Vagina (tissue), 2 donors: Measurements from ENCODE around the gene NELFA.

Experiments
- POLR2A ChIP-seq, 2 donors: fragments of 450-650 bp; IDR thresholded peaks; one replicate each; pipeline ENCODE4 v1.6.1; 2017; ENCODE audit warnings: antibody characterized with exemption in 2 of 2, mild to moderate bottlenecking in 2 of 2, moderate library complexity in 2 of 2
- TF ChIP-seq, protein P1 (sequence below), 3 experiments: fragments of 450-650 bp in 2 of 3; fragments of 200-600 bp in 1 of 3; sonication (generic) in 1 of 3; IDR thresholded peaks; one replicate each; pipeline ENCODE4 v1.5.1; 2017 to 2019; ENCODE audit warnings: antibody characterized with exemption in 3 of 3, mild to moderate bottlenecking in 2 of 3, moderate library complexity in 2 of 3

DNA sequence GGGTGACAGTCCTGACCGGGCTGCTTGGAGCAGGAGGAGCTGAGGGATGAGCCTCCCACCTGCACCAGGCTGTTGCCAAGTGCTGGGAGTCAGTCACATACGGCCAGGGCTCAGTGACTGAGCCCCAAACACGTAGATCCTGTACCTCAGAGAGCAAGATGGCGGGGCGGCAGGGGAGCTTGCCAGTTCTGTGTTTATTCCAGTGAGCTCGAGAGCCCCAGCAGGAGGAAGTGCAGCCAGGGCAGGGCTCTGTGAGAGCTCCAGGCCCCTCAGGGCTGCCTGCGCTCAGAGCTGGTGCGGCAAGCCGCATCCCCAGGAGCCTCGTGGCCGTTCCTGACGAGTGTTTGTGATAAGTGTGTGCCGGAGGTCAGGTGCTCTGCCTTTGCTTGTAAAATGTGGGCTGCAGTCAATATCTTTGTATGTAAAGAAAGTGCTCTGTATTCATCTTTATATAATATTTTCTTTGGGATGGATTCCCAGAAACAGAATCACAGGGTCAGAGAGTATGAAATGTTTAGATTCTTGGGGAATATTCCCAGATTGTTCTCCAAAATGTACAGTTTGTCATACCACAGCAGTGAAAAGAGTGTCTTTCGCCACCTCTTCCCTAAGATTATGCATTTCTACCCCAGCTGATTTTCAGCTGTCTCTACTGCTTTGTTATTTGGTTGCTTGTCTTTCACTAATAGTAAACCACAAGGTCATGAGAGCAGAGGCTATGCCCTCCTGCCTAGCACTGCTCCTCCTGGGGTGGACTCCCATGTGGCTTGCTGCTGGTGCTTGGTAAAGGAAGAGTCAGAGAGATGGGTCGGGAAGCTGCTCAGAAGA lies 50.3 kb downstream of the NELFA start:
- TF ChIP-seq, protein P1, sequence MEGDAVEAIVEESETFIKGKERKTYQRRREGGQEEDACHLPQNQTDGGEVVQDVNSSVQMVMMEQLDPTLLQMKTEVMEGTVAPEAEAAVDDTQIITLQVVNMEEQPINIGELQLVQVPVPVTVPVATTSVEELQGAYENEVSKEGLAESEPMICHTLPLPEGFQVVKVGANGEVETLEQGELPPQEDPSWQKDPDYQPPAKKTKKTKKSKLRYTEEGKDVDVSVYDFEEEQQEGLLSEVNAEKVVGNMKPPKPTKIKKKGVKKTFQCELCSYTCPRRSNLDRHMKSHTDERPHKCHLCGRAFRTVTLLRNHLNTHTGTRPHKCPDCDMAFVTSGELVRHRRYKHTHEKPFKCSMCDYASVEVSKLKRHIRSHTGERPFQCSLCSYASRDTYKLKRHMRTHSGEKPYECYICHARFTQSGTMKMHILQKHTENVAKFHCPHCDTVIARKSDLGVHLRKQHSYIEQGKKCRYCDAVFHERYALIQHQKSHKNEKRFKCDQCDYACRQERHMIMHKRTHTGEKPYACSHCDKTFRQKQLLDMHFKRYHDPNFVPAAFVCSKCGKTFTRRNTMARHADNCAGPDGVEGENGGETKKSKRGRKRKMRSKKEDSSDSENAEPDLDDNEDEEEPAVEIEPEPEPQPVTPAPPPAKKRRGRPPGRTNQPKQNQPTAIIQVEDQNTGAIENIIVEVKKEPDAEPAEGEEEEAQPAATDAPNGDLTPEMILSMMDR (IDR thresholded peaks at IDR 0.05): no peak
- no peak for TF ChIP-seq POLR2A (IDR thresholded peaks at IDR 0.05)
